CD14-positive monocyte (primary cell): ENCODE results near the gene HSFX1. TPM values are rescaled to one million over a fixed set of nuclear protein-coding genes. Genes with fewer than 3 reads are reported as not detected.

ENCODE experiments used
- DNase-seq, 3 donors: peaks; one replicate each; pipeline ENCODE4 v3.0.0-alpha.2; 2011 to 2022
- H2AFZ ChIP-seq: 2 replicates; pipeline ENCODE4 v1.6.0; 2012; ENCODE audit warnings: mild to moderate bottlenecking, low read depth, low read length, inconsistent platforms; ENCODE audit not compliant: insufficient read depth, poor library complexity, severe bottlenecking
- H3K27ac ChIP-seq, 2 donors: 1 replicate in 1 of 2; 2 replicates in 1 of 2; pipeline ENCODE4 v1.5.1; 2012 to 2013; ENCODE audit warnings: low read length in 2 of 2, control low read depth in 1 of 2, inconsistent platforms in 1 of 2, low read depth in 1 of 2, mild to moderate bottlenecking in 1 of 2
- H3K27me3 ChIP-seq, 2 donors: one replicate each; pipeline versions ENCODE4 v1.6.0 to v1.6.1; 2011 to 2013; ENCODE audit warnings: low read length in 2 of 2; ENCODE audit not compliant: control insufficient read depth in 2 of 2, insufficient read depth in 2 of 2
- H3K36me3 ChIP-seq, 2 donors: replicated peaks in 1 of 2; 1 replicate in 1 of 2; 2 replicates in 1 of 2; pipeline versions ENCODE4 v1.5.1 to v1.6.1; 2012 to 2013; ENCODE audit warnings: low read length in 2 of 2, control low read depth in 1 of 2, inconsistent platforms in 1 of 2, mild to moderate bottlenecking in 1 of 2; ENCODE audit not compliant: insufficient read depth in 2 of 2, control insufficient read depth in 1 of 2
- H3K4me1 ChIP-seq, 2 donors: 1 replicate in 1 of 2; 2 replicates in 1 of 2; pipeline versions ENCODE4 v1.5.1 to v1.6.1; 2012 to 2013; ENCODE audit warnings: low read length in 2 of 2, control low read depth in 1 of 2, inconsistent platforms in 1 of 2, mild to moderate bottlenecking in 1 of 2, moderate library complexity in 1 of 2; ENCODE audit not compliant: insufficient read depth in 2 of 2, control insufficient read depth in 1 of 2
- H3K4me2 ChIP-seq: replicated peaks from 2 replicates; pipeline ENCODE3; 2012; ENCODE audit warnings: low read length, moderate library complexity, mild to moderate bottlenecking; ENCODE audit not compliant: poor library complexity, severe bottlenecking; ENCODE audit errors: extremely low read depth
- H3K4me3 ChIP-seq, 3 experiments: fragments of 200-600 bp in 1 of 3; sonication (generic) in 1 of 3; replicated peaks in 1 of 3; 1 replicate in 2 of 3; 2 replicates in 1 of 3; pipeline ENCODE4 v1.5.1; 2011 to 2013; ENCODE audit warnings: low read length in 3 of 3, mild to moderate bottlenecking in 3 of 3, control low read depth in 2 of 3, low read depth in 2 of 3, inconsistent platforms in 1 of 3, moderate library complexity in 1 of 3
- H3K79me2 ChIP-seq: 2 replicates; pipeline ENCODE4 v1.6.0; 2012; ENCODE audit warnings: mild to moderate bottlenecking, control low read depth, inconsistent platforms, low read length, moderate library complexity; ENCODE audit not compliant: insufficient read depth
- H3K9ac ChIP-seq: 2 replicates; pipeline ENCODE4 v1.6.0; 2017; ENCODE audit warnings: low read length, mild to moderate bottlenecking; ENCODE audit not compliant: insufficient read depth, poor library complexity, severe bottlenecking
- H3K9me3 ChIP-seq, 2 donors: replicated peaks in 1 of 2; 1 replicate in 1 of 2; 2 replicates in 1 of 2; pipeline versions ENCODE4 v1.5.1 to v1.6.1; 2012 to 2013; ENCODE audit warnings: low read length in 2 of 2, control low read depth in 1 of 2; ENCODE audit not compliant: control insufficient read depth in 1 of 2, insufficient read depth in 1 of 2
- H4K20me1 ChIP-seq: 2 replicates; pipeline ENCODE4 v1.6.0; 2012; ENCODE audit warnings: mild to moderate bottlenecking, low read length, control low read depth, moderate library complexity; ENCODE audit not compliant: insufficient read depth
- H3K27ac Mint-ChIP-seq, 7 donors: one replicate each; pipeline ENCODE4 v1.8.0; 2020; ENCODE audit warnings: mild to moderate bottlenecking in 7 of 7, mixed read lengths in 7 of 7, moderate library complexity in 6 of 7, inconsistent platforms in 2 of 7
- H3K27me3 Mint-ChIP-seq, 3 donors: one replicate each; pipeline ENCODE4 v1.8.0; 2021 to 2022; ENCODE audit warnings: low read depth in 3 of 3, mild to moderate bottlenecking in 3 of 3, mixed read lengths in 3 of 3, moderate library complexity in 3 of 3, inconsistent platforms in 1 of 3
- H3K36me3 Mint-ChIP-seq, 2 donors: one replicate each; pipeline ENCODE4 v1.8.0; 2020; ENCODE audit warnings: mixed read lengths in 2 of 2, inconsistent platforms in 1 of 2, mild to moderate bottlenecking in 1 of 2
- H3K4me1 Mint-ChIP-seq: one replicate; pipeline ENCODE4 v1.8.0; 2020; ENCODE audit warnings: mild to moderate bottlenecking, mixed read lengths
- H3K4me3 Mint-ChIP-seq, 2 donors: one replicate each; pipeline ENCODE4 v1.8.0; 2020; ENCODE audit warnings: mild to moderate bottlenecking in 2 of 2, mixed read lengths in 2 of 2, moderate library complexity in 1 of 2
- H3K9me3 Mint-ChIP-seq, 7 donors: one replicate each; pipeline ENCODE4 v1.8.0; 2020 to 2022; ENCODE audit warnings: mixed read lengths in 7 of 7, mild to moderate bottlenecking in 6 of 7, moderate library complexity in 6 of 7, inconsistent platforms in 2 of 7
- WGBS: methylation state at CpG from one replicate; pipeline ENCODE4 v1.1.5; 2013; ENCODE audit warnings: missing lambda C conversion rate; ENCODE audit not compliant: insufficient coverage; 5-methylcytosine and 5-hydroxymethylcytosine counted together
- intact Hi-C, 2 donors: fragments of 100-400 bp; cut with micrococcal nuclease; formaldehyde crosslinking; loops; one replicate each; pipeline versions ENCODE4 v1.15.0 to v1.15.1; 2023
- polyA plus RNA-seq, 3 donors: library from polyadenylated mRNA; depleted of rRNA in 1 of 3; unstranded in 2 of 3; stranded (reverse) in 1 of 3; fragments of 300-500 nt in 2 of 3; fragments of >200 nt in 1 of 3; fragmentation: Illumina TruSeq in 2 of 3; gene quantifications; 1 replicate in 2 of 3; 2 replicates in 1 of 3; pipeline ENCODE4 v1.2.3, GENCODE V29; 2012 to 2021
- small RNA-seq: library from RNA; depleted of rRNA; stranded (forward); fragments of <200 nt; gene quantifications from one replicate; pipeline ENCODE3, GENCODE V24; 2012; ENCODE audit warnings: low read depth; ENCODE audit not compliant: insufficient read length
- TF ChIP-seq, protein P1 (sequence below): fragments of 200-600 bp; IDR thresholded peaks from one replicate; pipeline ENCODE4 v1.8.0; 2022; ENCODE audit warnings: antibody characterized with exemption, mild to moderate bottlenecking

The HSFX1 gene
- polyA plus RNA-seq, 3 donors: 0.35 TPM; not detected in 2

DNA sequence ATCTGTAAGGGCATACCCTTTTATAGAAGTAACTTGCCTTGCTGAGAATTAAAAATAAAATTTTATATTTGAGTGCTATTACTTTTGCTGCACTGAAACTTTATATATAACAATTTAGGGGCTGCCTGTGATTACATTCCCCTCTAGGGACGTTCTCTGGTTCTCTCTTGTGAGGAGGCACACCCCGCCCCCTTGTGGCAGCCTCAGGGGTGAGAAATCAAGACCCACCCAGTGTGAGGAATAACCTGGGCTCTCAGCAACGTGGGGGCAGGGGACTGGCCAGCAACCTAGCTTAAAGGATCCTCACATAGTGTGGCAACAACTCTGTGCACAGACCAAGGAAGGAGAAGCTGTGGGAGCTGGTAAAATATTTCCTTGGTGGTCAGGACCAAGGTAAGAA lies 51.6 kb downstream of the HSFX1 start:
- Histone ChIP-seq H3K79me2 (no peaks in the 10 kb centered on the region), H3K9ac (no peak overlapping the region), H3K27ac (no peak overlapping the region), H3K4me1 (no peaks in the 10 kb centered on the region), H4K20me1 (no peaks in the 10 kb centered on the region), H3K27me3 (peaks cover 3 to 7% of the 10 kb centered on the region in 2 donors), H3K9me3 (no peaks in the 10 kb centered on the region), H2AFZ (no peak overlapping the region), H3K4me2 (no peak overlapping the region), H3K36me3 (no peaks in the 10 kb centered on the region), H3K4me3 (no peak overlapping the region)
- 0% methylated on average over 1 of the region's 3 CpGs for WGBS
- Mint-ChIP-seq H3K27ac (no peak overlapping the region), H3K27me3 (peaks cover 7 to 22% (median 13%) of the 10 kb centered on the region in 3 donors), H3K4me3 (no peak overlapping the region), H3K36me3 (no peaks in the 10 kb centered on the region), H3K9me3 (peaks cover 0 to 3% (median 0%) of the 10 kb centered on the region in 7 donors), H3K4me1 (peaks cover 11% of the 10 kb centered on the region)
- intact Hi-C loops: no loop called here
- TF ChIP-seq, protein P1, sequence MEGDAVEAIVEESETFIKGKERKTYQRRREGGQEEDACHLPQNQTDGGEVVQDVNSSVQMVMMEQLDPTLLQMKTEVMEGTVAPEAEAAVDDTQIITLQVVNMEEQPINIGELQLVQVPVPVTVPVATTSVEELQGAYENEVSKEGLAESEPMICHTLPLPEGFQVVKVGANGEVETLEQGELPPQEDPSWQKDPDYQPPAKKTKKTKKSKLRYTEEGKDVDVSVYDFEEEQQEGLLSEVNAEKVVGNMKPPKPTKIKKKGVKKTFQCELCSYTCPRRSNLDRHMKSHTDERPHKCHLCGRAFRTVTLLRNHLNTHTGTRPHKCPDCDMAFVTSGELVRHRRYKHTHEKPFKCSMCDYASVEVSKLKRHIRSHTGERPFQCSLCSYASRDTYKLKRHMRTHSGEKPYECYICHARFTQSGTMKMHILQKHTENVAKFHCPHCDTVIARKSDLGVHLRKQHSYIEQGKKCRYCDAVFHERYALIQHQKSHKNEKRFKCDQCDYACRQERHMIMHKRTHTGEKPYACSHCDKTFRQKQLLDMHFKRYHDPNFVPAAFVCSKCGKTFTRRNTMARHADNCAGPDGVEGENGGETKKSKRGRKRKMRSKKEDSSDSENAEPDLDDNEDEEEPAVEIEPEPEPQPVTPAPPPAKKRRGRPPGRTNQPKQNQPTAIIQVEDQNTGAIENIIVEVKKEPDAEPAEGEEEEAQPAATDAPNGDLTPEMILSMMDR: no peak
- no peak for DNase-seq

Small RNA genes within 50 kb of the gene (small RNA-seq; reads per million reads assigned to genes)
- gene AC244098.1 (not detected), gene AC244098.2 (not detected), gene AC244098.3 (not detected)

Other genes starting within 250 kb of the HSFX1 start
- 10 to 100 TPM; 15.5 to 48.6 (median 20.7) TPM for gene EOLA1, start 233.1 kb upstream of the HSFX1 start, polyA plus RNA-seq
- gene HSFX3, start 224.1 kb upstream of the HSFX1 start, polyA plus RNA-seq: not detected
- gene MAGEA9B, start 186.6 kb upstream of the HSFX1 start, polyA plus RNA-seq: not detected
- under 1 TPM in 1 of 3 donors, not detected in 2; 0.11 TPM for gene HSFX2, start 178.8 kb upstream of the HSFX1 start, polyA plus RNA-seq
- 10 to 100 TPM in 2 of 3 donors, 1 to 10 TPM in 1; 9.1 to 12.8 (median 12.0) TPM for gene TMEM185A, start 142.3 kb upstream of the HSFX1 start, polyA plus RNA-seq
- gene MAGEA11, start 62.0 kb upstream of the HSFX1 start, polyA plus RNA-seq: not detected
- gene MAGEA9, start 7.9 kb downstream of the HSFX1 start, polyA plus RNA-seq: not detected
- not detected for gene MAGEA8, start 107.1 kb downstream of the HSFX1 start, polyA plus RNA-seq
- gene HSFX4, start 155.5 kb downstream of the HSFX1 start, polyA plus RNA-seq: not detected
- gene EOLA2, start 164.4 kb downstream of the HSFX1 start, polyA plus RNA-seq: 10 to 100 TPM; 10.1 to 66.6 (median 22.5) TPM